Measurements from ENCODE around the gene BCKDHB.

DNA sequence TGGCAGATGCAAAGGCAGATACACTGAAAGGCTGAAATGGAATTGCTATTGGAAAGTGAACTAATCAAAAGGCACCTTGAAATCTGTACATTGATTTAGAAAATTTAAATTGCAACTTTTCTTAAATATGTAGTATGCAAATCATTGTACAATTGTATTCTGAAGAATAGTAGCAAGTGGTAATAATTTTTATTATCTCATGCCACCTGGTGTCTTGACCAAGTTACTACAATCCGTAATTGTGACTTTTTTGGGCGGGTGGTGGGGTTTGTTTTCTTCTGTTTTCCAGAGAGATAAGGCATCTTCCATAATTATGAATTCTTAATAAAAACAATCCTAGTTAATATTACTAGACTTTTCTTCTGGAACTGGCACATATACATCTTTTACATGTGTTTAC lies 12.5 kb upstream of the BCKDHB start:
- TF ChIP-seq, protein P1, sequence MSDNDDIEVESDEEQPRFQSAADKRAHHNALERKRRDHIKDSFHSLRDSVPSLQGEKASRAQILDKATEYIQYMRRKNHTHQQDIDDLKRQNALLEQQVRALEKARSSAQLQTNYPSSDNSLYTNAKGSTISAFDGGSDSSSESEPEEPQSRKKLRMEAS (IDR thresholded peaks at IDR 0.05): no peak
- TF ChIP-seq EP300 (IDR thresholded peaks at IDR 0.05; ENCODE audit: borderline replicate concordance) (no peak), CREB1 (IDR thresholded peaks at IDR 0.05; ENCODE audit: low read depth) (no peak)

Data from Ishikawa (cell line).